CD4-positive, alpha-beta T cell treated with Interleukin-12 subunit alpha and Interleukin-12 subunit beta, for 1 hour (primary cell): ENCODE results near the gene FLT4.

Experiments
- DNase-seq: peaks from one replicate; pipeline ENCODE4 v3.0.0-alpha.2; 2020

The FLT4 gene

GRCh38 chr5:180625125-180625790, 24.1 kb downstream of the FLT4 start:
- DNase-seq: no peak

- no peak for DNase-seq
Measured at GRCh38 chr5:180624587-180624986, 24.8 kb downstream of the FLT4 start.

GRCh38 chr5:180623844-180624243, 25.6 kb downstream of the FLT4 start:
- no peak for DNase-seq

- DNase-seq: no peak
Measured at GRCh38 chr5:180623411-180623834, 26.0 kb downstream of the FLT4 start.

- no peak for DNase-seq
Measured at GRCh38 chr5:180622910-180623309, 26.5 kb downstream of the FLT4 start.

- no peak for DNase-seq
Measured at GRCh38 chr5:180621311-180621710, 28.1 kb downstream of the FLT4 start.

DNA sequence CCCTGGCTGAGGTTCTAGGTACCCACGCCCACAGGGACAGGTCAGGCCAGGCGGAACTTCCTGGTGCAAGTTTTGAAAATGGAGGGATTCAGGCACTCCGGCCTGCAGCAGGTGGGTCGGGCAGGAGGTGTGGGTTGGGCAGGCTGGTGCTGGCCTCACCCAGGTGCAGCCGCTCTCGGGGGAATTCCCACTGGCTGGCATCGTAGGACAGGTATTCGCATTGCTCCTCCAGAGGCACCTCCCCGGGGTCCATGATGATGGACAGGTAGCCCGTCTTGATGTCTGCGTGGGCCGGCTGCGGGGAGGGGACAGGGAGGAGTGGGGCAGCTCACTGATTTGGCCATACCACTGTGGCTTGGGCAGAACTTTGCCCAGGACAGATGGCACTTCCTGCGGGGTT, 29.4 kb downstream of the FLT4 start:
- DNase-seq: no peak

GRCh38 chr5:180619563-180619915, 29.9 kb downstream of the FLT4 start:
- DNase-seq: no peak

- peak; percentile 19 for DNase-seq
Measured at GRCh38 chr5:180618829-180619562, 30.4 kb downstream of the FLT4 start.

DNA sequence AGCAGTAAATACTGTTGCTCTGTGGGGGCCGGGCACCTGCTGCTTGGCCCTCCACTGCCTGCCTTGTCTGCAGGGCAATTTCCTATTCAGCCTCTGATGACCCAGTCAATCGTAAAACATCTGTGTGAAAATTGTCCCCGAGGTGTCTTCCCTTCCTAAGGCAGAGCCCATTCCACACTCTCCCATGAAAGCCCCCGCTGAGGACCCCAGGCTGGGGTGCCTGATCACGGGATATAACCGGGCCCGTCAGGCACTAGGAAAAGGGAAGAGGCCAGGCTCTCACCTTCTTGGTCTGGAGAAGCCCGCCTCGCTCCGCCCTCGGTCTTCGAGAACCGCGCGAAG, 30.9 kb downstream of the FLT4 start:
- DNase-seq: no peak

DNA sequence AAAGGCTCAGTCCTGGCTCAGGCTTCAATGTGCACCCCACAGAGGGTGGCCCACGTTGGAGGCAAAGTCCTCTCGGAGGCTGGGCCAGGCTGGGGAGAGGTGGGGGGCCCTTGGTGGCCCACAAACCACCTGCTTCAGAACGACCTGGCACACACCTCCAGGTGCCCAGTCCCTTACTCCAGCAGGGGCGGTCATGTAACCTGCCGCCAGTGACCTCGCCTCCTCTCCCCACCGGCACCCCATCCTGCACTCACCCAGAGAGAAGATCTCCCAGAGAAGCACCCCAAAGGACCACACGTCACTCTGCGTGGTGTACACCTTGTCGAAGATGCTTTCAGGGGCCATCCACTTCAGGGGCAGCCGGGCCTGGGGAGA, 35.6 kb downstream of the FLT4 start:
- DNase-seq: no peak

DNA sequence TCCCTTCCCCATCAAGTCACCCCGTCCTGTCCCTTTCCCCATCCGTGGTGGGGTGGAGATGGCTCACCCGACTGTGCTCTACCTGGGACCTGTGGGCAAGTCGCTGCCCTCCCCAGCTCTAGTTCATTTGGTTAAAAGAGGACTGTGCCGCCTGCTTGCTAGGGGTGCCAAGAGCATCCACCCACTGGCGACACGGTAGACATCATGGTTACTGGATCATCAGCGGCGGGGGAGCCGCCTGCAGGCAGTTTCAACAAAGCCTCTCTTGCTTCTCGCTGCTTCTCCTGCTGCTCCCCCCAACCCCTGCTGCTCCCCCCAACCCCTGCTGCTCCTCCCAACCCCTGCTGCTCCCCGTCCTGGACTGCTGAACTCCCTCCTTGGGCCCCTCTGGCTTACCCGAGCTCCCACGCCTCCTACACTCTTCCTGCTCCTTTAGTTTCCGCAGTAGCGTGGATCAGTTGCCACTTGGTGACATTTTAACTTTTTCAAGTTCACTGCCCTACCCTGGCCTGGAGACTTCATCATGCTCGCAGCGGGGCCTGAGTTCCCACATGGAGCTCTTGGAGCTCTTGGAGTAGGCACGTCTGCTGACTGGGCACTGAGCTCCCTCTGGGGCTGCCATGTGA, 36.1 kb downstream of the FLT4 start:
- no peak for DNase-seq

DNA sequence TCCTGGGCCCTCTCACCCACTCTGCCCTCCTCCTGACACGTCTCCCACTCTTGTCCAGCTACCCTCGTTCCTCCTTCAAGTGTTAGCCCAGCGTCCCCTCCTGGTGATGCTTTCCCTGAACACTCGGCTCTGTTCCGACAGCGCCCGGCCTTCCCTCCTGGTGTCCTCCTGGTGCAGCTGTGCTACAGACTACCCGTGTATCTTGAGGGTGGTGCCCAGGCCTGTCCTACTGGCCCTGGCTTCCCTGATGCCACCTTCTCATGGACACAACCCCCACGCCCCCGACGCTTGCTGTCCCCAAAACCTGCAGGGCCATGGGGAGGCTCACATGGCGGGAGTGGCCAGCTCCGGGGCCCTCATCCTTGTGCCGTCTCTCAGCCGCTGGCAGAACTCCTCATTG, 36.7 kb downstream of the FLT4 start:
- DNase-seq: no peak

DNA sequence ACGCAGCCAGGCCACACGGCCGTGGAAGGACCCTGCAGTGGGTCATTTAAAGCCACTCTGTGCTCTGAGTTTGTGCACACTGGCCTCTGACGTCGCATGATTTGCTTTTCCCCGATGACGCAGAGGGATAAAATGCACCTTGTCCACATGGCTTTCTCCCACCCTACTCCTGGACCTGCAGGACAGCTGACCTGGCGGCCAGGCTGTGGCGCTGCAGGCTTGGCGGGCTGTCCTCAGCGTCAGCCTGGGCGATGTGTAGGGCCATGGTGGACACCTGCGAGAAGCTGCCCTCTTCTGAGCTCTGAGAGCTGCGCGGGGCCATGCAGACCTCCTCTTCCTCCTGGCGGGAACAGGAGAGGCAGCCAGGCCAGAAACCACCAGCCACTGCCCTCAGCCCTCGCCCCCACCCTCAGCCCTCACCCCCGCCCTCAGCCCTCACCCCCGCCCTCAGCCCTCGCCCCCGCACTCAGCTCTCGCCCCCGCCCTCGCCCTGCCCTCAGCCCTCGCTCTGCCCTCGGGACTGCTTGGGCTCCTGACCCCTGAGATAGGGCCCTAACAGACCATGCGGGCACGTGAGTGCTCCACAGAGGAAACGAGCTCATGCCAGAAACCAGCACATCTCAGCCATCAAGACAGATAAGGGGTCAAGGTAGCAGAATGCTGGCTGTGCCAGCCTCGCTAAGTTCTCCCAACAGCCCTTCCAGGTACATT, 38.1 kb downstream of the FLT4 start:
- DNase-seq: no peak

GRCh38 chr5:180609817-180610550, 39.4 kb downstream of the FLT4 start:
- DNase-seq: no peak

- DNase-seq: no peak
Measured at GRCh38 chr5:180609386-180609785, 40.0 kb downstream of the FLT4 start.

DNA sequence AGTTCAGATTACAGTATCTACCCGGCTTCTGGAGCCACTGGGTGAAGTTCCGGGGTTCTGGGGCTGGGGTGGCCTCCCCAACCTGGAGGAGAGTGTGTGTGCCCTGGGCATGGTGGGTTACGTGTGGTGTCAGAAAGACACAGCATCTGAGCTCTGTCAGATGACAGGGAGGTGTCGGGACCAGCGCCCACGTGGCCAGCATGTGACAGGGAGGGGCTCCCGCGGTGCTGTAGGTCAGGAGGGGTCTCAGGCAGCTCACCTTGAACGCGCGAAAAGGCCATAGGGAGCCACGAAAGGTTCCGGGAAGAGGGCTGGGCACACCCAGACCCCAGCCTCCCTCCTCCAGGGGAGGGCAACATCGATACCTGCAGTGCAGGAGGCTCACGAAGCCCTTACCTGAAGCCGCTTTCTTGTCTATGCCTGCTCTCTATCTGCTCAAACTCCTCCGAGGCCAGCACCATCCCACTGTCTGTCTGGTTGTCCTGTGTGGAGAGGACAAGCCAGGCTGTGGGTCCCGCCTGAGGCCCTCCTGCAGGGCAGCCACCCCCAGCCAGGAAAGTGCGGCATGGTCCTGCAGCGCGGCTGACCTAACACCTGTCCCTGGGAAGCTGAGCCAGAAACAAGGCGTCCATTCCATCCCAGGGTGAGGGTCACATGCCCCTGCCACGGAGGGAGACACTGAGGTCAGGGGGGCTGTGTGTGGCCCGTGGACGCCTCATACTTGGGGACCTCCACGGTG, 40.7 kb downstream of the FLT4 start:
- DNase-seq: no peak

GRCh38 chr5:180607861-180608571, 41.4 kb downstream of the FLT4 start:
- DNase-seq: no peak

GRCh38 chr5:180606215-180606785, 43.1 kb downstream of the FLT4 start:
- no peak for DNase-seq

GRCh38 chr5:180605554-180606214, 43.7 kb downstream of the FLT4 start:
- DNase-seq: peak; percentile 56

- DNase-seq: no peak
Measured at GRCh38 chr5:180604271-180604670, 45.1 kb downstream of the FLT4 start.
